ENCODE results near the gene KCNF1.

The KCNF1 gene

GRCh38 chr2:10876963-10877362, 34.8 kb upstream of the KCNF1 start:
- no peak for TF ChIP-seq CTCF (IDR thresholded peaks at IDR 0.05; ENCODE audit: extremely low read depth, missing control alignments)
- DNase-seq (ENCODE audit: low spot score): no peak

DNA sequence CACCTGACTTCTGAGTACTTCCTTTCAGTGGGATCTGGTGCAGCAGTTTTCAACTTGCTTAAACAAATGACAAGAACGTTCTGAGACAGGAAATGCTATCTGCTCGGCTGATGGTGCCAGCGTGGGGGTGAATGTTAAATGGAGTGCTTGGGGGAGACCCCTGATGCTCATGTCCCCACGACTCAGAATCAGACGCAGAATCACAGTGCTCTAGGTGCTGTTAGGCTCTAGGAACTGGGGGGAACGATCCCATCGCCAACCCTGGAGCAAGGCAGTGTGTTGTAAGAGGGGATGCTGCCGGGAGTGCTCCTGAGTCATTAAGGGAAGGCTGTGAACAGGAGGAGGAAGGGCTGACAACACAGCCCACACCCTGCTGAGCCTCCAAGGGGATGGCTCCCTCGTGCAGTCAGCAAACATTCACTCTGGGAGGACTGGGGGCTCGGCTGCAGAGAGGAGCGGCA, 34.1 kb upstream of the KCNF1 start:
- TF ChIP-seq CTCF (IDR thresholded peaks at IDR 0.05; ENCODE audit: extremely low read depth, missing control alignments): no peak
- DNase-seq (ENCODE audit: low spot score): no peak

GRCh38 chr2:10878268-10878915, 33.3 kb upstream of the KCNF1 start:
- no peak for TF ChIP-seq CTCF (IDR thresholded peaks at IDR 0.05; ENCODE audit: extremely low read depth, missing control alignments)
- no peak for DNase-seq (ENCODE audit: low spot score)

DNA sequence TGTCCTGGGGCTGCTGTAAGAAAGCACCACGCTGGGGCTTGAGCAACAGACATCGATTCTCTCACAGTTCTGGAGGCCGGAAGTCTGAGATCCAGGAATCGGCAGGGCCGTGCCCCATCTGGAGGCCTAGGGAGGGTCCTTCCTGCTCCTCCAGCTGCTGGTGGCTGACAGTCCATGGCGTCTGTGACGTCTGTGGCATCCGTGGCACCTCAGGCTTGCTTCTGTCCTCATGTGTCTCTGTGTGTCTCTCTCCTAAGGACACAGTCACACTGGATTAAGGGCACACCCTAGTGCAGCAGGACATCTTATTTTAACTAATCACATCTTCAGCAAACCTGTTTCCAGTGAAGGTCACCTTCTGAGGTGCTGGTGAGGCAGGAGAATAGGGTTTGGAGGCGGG, 32.6 kb upstream of the KCNF1 start:
- no peak for DNase-seq (ENCODE audit: low spot score)

GRCh38 chr2:10879624-10880585, 31.8 kb upstream of the KCNF1 start:
- no peak for DNase-seq (ENCODE audit: low spot score)
- TF ChIP-seq CTCF (IDR thresholded peaks at IDR 0.05; ENCODE audit: extremely low read depth, missing control alignments): no peak

More for the DNA sequence above, 32.6 kb upstream of the KCNF1 start:
- no peak for TF ChIP-seq CTCF (IDR thresholded peaks at IDR 0.05; ENCODE audit: extremely low read depth, missing control alignments)

GRCh38 chr2:10880586-10881321, 31.0 kb upstream of the KCNF1 start:
- no peak for TF ChIP-seq CTCF (IDR thresholded peaks at IDR 0.05; ENCODE audit: extremely low read depth, missing control alignments)
- DNase-seq (ENCODE audit: low spot score): no peak

Data from GM20000 (cell line).